Testis (tissue), 2 donors: ENCODE data around the gene SLFNL1.

Experiments used
- CTCF ChIP-seq, 3 experiments: fragments of 450-650 bp in 2 of 3; fragments of 200-600 bp in 1 of 3; sonication (generic) in 1 of 3; IDR thresholded peaks; one replicate each; pipeline ENCODE4 v1.5.1; 2016 to 2019; ENCODE audit warnings: antibody characterized with exemption in 3 of 3, mild to moderate bottlenecking in 2 of 3, moderate library complexity in 1 of 3
- POLR2A ChIP-seq: fragments of 450-650 bp; IDR thresholded peaks from one replicate; pipeline ENCODE4 v1.6.1; 2017; ENCODE audit warnings: antibody characterized with exemption, mild to moderate bottlenecking, moderate library complexity

- TF ChIP-seq POLR2A (no peak), CTCF (IDR thresholded peaks at IDR 0.05) (no peak)
Measured at GRCh38 chr1:40980453-40981121, 40.9 kb downstream of the SLFNL1 start.
